Psoas muscle (tissue), 8 donors: ENCODE results near the gene KCTD12. TPM values are rescaled to one million over a fixed set of nuclear protein-coding genes. Genes with fewer than 3 reads are reported as not detected.
"Not testable (repeated sequence)": the region's sequence is repeated elsewhere in the genome, so short reads cannot be mapped to it uniquely, and the experiment has no call there.

ENCODE experiments used
- ATAC-seq, 4 donors: fragments of 200-7000 bp; cut with Tn5 transposase; one replicate each; pipeline ENCODE4 v1.9.1; 2020; ENCODE audit warnings: moderate library complexity in 3 of 4, mild to moderate bottlenecking in 2 of 4
- DNase-seq, 2 donors: peaks; one replicate each; pipeline ENCODE4 v3.0.0-alpha.2; 2020
- H3K27ac ChIP-seq: fragments of 200-600 bp; one replicate; pipeline ENCODE4 v1.8.0; 2022
- H3K27me3 ChIP-seq, 3 donors: fragments of 200-600 bp in 1 of 3; one replicate each; pipeline versions ENCODE4 v1.6.1 to v1.8.0; 2013 to 2022; ENCODE audit warnings: low read length in 2 of 3, mild to moderate bottlenecking in 2 of 3, moderate library complexity in 1 of 3; ENCODE audit not compliant: insufficient read depth in 3 of 3
- H3K36me3 ChIP-seq, 2 donors: fragments of 200-600 bp in 1 of 2; one replicate each; pipeline versions ENCODE4 v1.6.1 to v1.8.0; 2013 to 2022; ENCODE audit warnings: low read depth in 1 of 2, mild to moderate bottlenecking in 1 of 2, moderate library complexity in 1 of 2; ENCODE audit not compliant: insufficient read depth in 1 of 2
- H3K4me1 ChIP-seq: fragments of 200-600 bp; one replicate; pipeline ENCODE4 v1.8.0; 2022
- H3K4me3 ChIP-seq: fragments of 200-600 bp; one replicate; pipeline ENCODE4 v1.8.0; 2022; ENCODE audit warnings: mild to moderate bottlenecking
- H3K9me3 ChIP-seq: fragments of 200-600 bp; one replicate; pipeline ENCODE4 v1.8.0; 2022
- CTCF ChIP-seq: fragments of 200-600 bp; IDR thresholded peaks from one replicate; pipeline ENCODE4 v1.8.0; 2022; ENCODE audit warnings: antibody characterized with exemption
- WGBS, 3 donors: extraction: QIAGEN DNeasy Blood & Tissue Kit; methylation state at CpG; one replicate each; pipeline versions ENCODE4 v1.1.6 to v1.1.7; 2013; 5-methylcytosine and 5-hydroxymethylcytosine counted together
- intact Hi-C, 2 donors: fragments of 100-400 bp; cut with DNase I; formaldehyde crosslinking; loops; one replicate each; pipeline versions ENCODE4 v1.11.0 to v1.14.2; 2022
- polyA plus RNA-seq, 3 donors: library from polyadenylated mRNA; stranded (reverse); fragments of 200-250 nt; gene quantifications; one replicate each; pipeline ENCODE4 v1.2.3, GENCODE V29; 2013
- total RNA-seq, 4 donors: library from RNA; stranded (reverse); fragmentation: NEBNext Ultra II Directional in 2 of 4; extraction: Animal tissue kit (Norgen Biotek cat#: 25700) in 2 of 4; gene quantifications; one replicate each; pipeline versions ENCODE4 v1.2.1 to v1.2.4, GENCODE V29; 2021 to 2023
- donor health status: healthy with polysubstance abuse.
- donor health status: DM: no; HTN: no; CAD: no; lungs with moderate emphysema.
- donor health status: Bipolar disorder and iron deficiency.
- donor health status: healthy.
- donor health status: DM: yes; HTN: yes; CAD: no.
- donor health status: DM: no; HTN: no; CAD: no.
- donor health status: DM: no; HTN: no; CAD: no.
- donor health status: DM: yes; HTN: yes; CAD: no.

The KCTD12 gene
- total and polyA plus RNA-seq, 7 donors: 11.6 to 31.3 (median 22.4) TPM

DNA sequence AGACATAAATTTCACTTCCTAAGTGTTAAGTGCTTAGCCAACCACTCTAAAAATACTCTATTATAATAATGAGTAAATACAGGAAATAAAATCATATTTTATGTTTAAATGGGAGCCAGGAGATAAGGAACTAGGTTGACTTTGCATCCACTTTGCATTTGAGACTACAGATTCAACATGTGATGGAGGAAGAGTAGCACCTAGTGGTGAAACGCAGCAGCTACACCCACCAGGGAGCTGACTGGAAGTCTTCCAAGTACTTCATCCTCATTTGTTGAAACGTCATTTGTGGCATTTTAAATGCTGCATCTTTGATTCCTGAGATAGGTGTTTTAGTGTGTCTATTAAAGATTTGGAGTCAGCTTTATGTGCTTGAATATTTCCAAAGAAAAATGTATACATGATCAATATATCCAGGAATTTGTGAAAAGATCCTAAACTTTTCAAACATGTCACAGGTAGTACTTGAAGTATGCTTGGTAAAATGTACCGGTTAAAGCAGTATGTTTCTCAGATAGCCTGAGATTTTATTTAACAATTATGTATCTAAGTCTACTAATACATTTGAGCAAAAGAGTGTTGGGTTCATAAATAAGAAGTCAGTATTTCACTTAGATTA lies 17.4 kb upstream of the KCTD12 start:
- no peaks in the 10 kb centered on the region for H3K9me3 ChIP-seq
- no peak overlapping the region for H3K4me3 ChIP-seq
- no peaks in the 10 kb centered on the region for H3K4me1 ChIP-seq
- TF ChIP-seq CTCF: peak; percentile 99
- 22 to 25% (median 25%) methylated on average over 3 of the region's 3 CpGs for WGBS, 3 donors
- H3K27me3 ChIP-seq: no peaks in the 10 kb centered on the region
- ATAC-seq (peak; percentile 64 to 85 (median 72)), DNase-seq (peak in 1 of 2 donors; percentile 39)
- no peak overlapping the region for H3K27ac ChIP-seq
- no peaks in the 10 kb centered on the region for H3K36me3 ChIP-seq
- intact Hi-C loops: loop anchor here (2.0 to 10.0 kb wide), 5 partner anchors 429 to 1206 kb away; no protein-coding TSS in a partner anchor

GRCh38 chr13:76899066-76899465 lies 12.9 kb upstream of the KCTD12 start:
- H3K4me1 ChIP-seq, H3K27me3 ChIP-seq, H3K4me3 ChIP-seq, ATAC-seq, DNase-seq, H3K36me3 ChIP-seq, H3K27ac ChIP-seq, intact Hi-C loops, H3K9me3 ChIP-seq: not testable (repeated sequence)
- WGBS, 3 donors: 94 to 98% (median 96%) methylated on average over 4 of the region's 4 CpGs

- DNase-seq, H3K27me3 ChIP-seq, H3K27ac ChIP-seq, ATAC-seq, intact Hi-C loops, H3K36me3 ChIP-seq, H3K9me3 ChIP-seq, H3K4me1 ChIP-seq, H3K4me3 ChIP-seq: not testable (repeated sequence)
Measured at GRCh38 chr13:76897171-76897570, 11.0 kb upstream of the KCTD12 start.

GRCh38 chr13:76894401-76895110 lies 8.4 kb upstream of the KCTD12 start:
- intact Hi-C loops: no loop called here
- Histone ChIP-seq H3K4me3 (no peak overlapping the region), H3K27ac (no peak overlapping the region), H3K9me3 (no peaks in the 10 kb centered on the region), H3K4me1 (no peaks in the 10 kb centered on the region), H3K36me3 (no peaks in the 10 kb centered on the region), H3K27me3 (peaks cover 0 to 4% (median 0%) of the 10 kb centered on the region in 3 donors)
- WGBS, 3 donors: 48 to 72% (median 65%) methylated on average over 2 of the region's 2 CpGs
- no peak for DNase-seq
- no peak for TF ChIP-seq CTCF
- no peak for ATAC-seq

- H3K27me3 ChIP-seq: peaks cover 0 to 4% (median 0%) of the 10 kb centered on the region in 3 donors
- no peaks in the 10 kb centered on the region for H3K4me1 ChIP-seq
- DNase-seq (no peak), ATAC-seq (no peak)
- no peak for TF ChIP-seq CTCF
- H3K4me3 ChIP-seq: no peak overlapping the region
- H3K27ac ChIP-seq: no peak overlapping the region
- no peaks in the 10 kb centered on the region for H3K36me3 ChIP-seq
- WGBS, 3 donors: 51 to 69% (median 66%) methylated on average over 1 of the region's 1 CpG
- no peaks in the 10 kb centered on the region for H3K9me3 ChIP-seq
- intact Hi-C loops: no loop called here
Measured at GRCh38 chr13:76892488-76892887, 6.3 kb upstream of the KCTD12 start.
